RWPE2 (cell line): ENCODE measurements around the gene OGFR.

Source experiments
- ATAC-seq: fragments of 200-7000 bp; cut with Tn5 transposase; 3 replicates; pipeline ENCODE4 v1.9.1; 2021; ENCODE audit warnings: low read depth
- DNase-seq: peaks from one replicate; pipeline ENCODE4 v3.0.0-alpha.2; 2020; ENCODE audit warnings: low spot score
- H3K27ac ChIP-seq: fragments of 450-650 bp; 2 replicates; pipeline ENCODE4 v1.5.1; 2017; ENCODE audit warnings: mild to moderate bottlenecking; ENCODE audit not compliant: poor library complexity, severe bottlenecking
- H3K27me3 ChIP-seq: fragments of 250-450 bp; sonication (Bioruptor Pico); 2 replicates; pipeline ENCODE4 v1.5.1; 2021; ENCODE audit warnings: mild to moderate bottlenecking, moderate library complexity; ENCODE audit not compliant: insufficient read depth, poor library complexity, severe bottlenecking
- H3K36me3 ChIP-seq: fragments of 250-450 bp; sonication (Bioruptor Pico); 2 replicates; pipeline ENCODE4 v1.5.1; 2020; ENCODE audit warnings: low read depth, mild to moderate bottlenecking, moderate library complexity
- H3K4me1 ChIP-seq: fragments of 250-450 bp; sonication (Bioruptor Pico); 2 replicates; pipeline ENCODE4 v1.5.1; 2021; ENCODE audit warnings: mild to moderate bottlenecking, moderate library complexity; ENCODE audit not compliant: insufficient read depth, poor library complexity, severe bottlenecking
- H3K4me3 ChIP-seq: fragments of 250-450 bp; sonication (Bioruptor Pico); 2 replicates; pipeline ENCODE4 v1.5.1; 2021; ENCODE audit warnings: mild to moderate bottlenecking, moderate library complexity; ENCODE audit not compliant: severe bottlenecking
- H3K9me3 ChIP-seq: fragments of 250-450 bp; sonication (Bioruptor Pico); 2 replicates; pipeline ENCODE4 v1.5.1; 2021; ENCODE audit warnings: mild to moderate bottlenecking, moderate library complexity; ENCODE audit not compliant: severe bottlenecking
- TF ChIP-seq, protein P1 (sequence below): fragments of 450-650 bp; IDR thresholded peaks from one replicate; pipeline ENCODE4 v1.5.1; 2017; ENCODE audit warnings: mild to moderate bottlenecking, moderate library complexity; ENCODE audit not compliant: poor library complexity, severe bottlenecking

OGFR gene

DNA sequence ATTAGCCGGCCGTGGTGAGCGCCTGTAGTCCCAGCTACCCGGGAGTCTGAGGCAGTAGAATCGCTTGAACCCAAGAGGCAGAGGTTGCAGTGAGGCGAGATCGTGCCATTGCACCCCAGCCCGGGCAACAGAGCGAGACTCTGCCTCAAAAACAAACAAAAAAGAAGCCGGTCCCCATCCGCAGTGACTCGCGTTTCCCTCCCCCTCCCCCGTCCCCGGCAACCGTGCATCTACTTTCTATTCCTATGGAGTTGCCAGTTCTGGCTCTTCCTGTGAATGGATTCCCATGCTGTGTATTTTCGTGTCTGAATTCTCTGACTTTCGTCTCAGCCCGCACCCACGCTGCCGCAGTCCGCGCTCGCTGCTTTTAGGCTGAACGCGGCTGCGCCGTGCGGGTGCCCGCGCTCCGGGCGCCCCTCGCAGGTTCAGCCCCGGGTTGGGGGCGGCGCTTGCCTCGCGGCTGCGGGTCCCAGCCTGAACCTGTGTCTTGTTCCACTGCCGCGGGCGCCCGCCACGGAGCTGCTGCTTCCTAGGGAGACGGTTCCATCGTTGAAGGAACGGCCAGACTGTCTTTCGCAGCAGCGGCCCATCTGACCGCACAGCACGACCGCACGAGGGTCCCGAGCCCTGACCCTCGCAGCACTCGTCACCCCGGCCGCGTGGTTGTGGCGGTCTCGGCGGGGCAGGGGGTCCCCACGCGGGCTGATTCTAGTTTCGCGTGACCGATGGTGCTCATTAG, 9.4 kb upstream of the OGFR start:
- Histone ChIP-seq H3K27me3 (no peaks in the 10 kb centered on the region), H3K4me3 (peak overlapping the region; percentile 98), H3K4me1 (peaks cover 22% of the 10 kb centered on the region), H3K27ac (peak overlapping the region; percentile 88), H3K36me3 (peaks cover 32% of the 10 kb centered on the region), H3K9me3 (no peaks in the 10 kb centered on the region)
- ATAC-seq, result peak; percentile 8
- TF ChIP-seq, protein P1, sequence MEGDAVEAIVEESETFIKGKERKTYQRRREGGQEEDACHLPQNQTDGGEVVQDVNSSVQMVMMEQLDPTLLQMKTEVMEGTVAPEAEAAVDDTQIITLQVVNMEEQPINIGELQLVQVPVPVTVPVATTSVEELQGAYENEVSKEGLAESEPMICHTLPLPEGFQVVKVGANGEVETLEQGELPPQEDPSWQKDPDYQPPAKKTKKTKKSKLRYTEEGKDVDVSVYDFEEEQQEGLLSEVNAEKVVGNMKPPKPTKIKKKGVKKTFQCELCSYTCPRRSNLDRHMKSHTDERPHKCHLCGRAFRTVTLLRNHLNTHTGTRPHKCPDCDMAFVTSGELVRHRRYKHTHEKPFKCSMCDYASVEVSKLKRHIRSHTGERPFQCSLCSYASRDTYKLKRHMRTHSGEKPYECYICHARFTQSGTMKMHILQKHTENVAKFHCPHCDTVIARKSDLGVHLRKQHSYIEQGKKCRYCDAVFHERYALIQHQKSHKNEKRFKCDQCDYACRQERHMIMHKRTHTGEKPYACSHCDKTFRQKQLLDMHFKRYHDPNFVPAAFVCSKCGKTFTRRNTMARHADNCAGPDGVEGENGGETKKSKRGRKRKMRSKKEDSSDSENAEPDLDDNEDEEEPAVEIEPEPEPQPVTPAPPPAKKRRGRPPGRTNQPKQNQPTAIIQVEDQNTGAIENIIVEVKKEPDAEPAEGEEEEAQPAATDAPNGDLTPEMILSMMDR, result no peak
- no peak for DNase-seq

DNA sequence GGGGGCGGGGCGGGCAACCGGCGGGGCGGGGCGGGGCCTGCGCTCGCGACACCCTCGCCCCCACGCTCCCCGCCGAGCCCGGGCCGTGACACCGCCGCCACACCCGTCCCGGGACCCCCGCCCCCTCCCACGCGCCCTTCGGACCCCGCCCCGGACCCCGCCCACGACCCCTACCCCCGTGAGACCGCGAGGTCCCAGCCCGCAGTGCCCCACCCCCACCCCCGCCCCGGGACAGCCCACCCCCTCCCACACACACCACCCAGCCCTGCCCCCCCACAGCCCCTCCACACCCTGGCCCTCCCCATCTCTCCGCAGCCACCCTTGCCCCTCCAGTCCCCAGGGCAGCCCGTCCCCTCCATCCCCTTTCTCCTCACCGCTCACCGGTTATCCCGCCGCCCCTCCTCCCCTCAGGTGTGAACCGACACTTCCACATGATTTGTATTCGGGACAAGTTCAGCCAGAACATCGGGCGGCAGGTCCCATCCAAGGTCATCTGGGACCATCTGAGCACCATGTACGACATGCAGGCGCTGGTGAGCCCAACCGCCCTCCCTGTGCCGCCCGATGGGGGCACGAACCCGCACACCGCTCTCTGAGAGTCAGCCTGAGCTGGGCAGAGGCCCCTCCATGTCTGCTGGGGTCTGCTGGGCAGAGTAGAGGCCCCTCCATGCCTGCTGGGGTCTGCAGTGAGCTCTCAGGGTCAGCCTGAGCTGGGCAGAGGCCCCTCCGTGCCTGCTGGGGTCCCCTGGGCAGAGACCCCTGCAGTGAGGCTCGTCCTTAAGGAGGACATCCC, 7.7 kb upstream of the OGFR start:
- Histone ChIP-seq H3K9me3 (no peaks in the 10 kb centered on the region), H3K4me3 (peak overlapping the region; percentile 98), H3K27ac (peak overlapping the region; percentile 88), H3K27me3 (no peaks in the 10 kb centered on the region), H3K36me3 (peaks cover 44% of the 10 kb centered on the region), H3K4me1 (peaks cover 20% of the 10 kb centered on the region)
- TF ChIP-seq, protein P1, result no peak
- ATAC-seq (no peak), DNase-seq (no peak)

- Histone ChIP-seq H3K4me3 (no peak overlapping the region), H3K9me3 (no peaks in the 10 kb centered on the region), H3K27me3 (no peaks in the 10 kb centered on the region), H3K27ac (peak overlapping the region; percentile 88), H3K36me3 (peaks cover 44% of the 10 kb centered on the region), H3K4me1 (peaks cover 20% of the 10 kb centered on the region)
- TF ChIP-seq, protein P1, result no peak
- ATAC-seq (no peak), DNase-seq (no peak)
These were observed 6.7 kb upstream of the OGFR start for GRCh38 chr20:62797671-62798532.

- H3K27ac ChIP-seq, result no peak overlapping the region
- no peaks in the 10 kb centered on the region for H3K27me3 ChIP-seq
- H3K9me3 ChIP-seq, result no peaks in the 10 kb centered on the region
- ATAC-seq (no peak), DNase-seq (no peak)
- H3K4me3 ChIP-seq, result no peak overlapping the region
- TF ChIP-seq, protein P1, result no peak
- H3K36me3 ChIP-seq, result peaks cover 44% of the 10 kb centered on the region
- H3K4me1 ChIP-seq, result peaks cover 14% of the 10 kb centered on the region
These were observed 5.6 kb upstream of the OGFR start for GRCh38 chr20:62799036-62799435.
